Stomach (tissue), 9 donors: ENCODE measurements around the gene GAP43. TPM values are rescaled to one million over a fixed set of nuclear protein-coding genes. Genes with fewer than 3 reads are reported as not detected.

ENCODE experiments used
- DNase-seq, 2 donors: peaks; one replicate each; pipeline versions ENCODE4 v3.0.0 to v3.0.0-alpha.2; 2013 to 2019
- H3K27ac ChIP-seq, 5 donors: fragments of 200-600 bp in 4 of 5; sonication (generic) in 4 of 5; one replicate each; pipeline ENCODE4 v1.5.1; 2013 to 2019; ENCODE audit warnings: mild to moderate bottlenecking in 1 of 5, moderate library complexity in 1 of 5
- H3K27me3 ChIP-seq, 3 donors: fragments of 200-600 bp; sonication (generic); one replicate each; pipeline ENCODE4 v1.5.1; 2017 to 2019; ENCODE audit warnings: mixed run types in 1 of 3
- H3K36me3 ChIP-seq, 4 donors: fragments of 200-600 bp; sonication (generic); 1 replicate in 3 of 4; 2 replicates in 1 of 4; pipeline ENCODE4 v1.5.1; 2016 to 2019
- H3K4me1 ChIP-seq, 4 donors: fragments of 200-600 bp; sonication (generic); one replicate each; pipeline ENCODE4 v1.5.1; 2016 to 2019
- H3K4me3 ChIP-seq, 4 donors: fragments of 200-600 bp; sonication (generic) in 3 of 4; one replicate each; pipeline ENCODE4 v1.5.1; 2016 to 2019; ENCODE audit warnings: mild to moderate bottlenecking in 1 of 4
- H3K9me3 ChIP-seq, 4 donors: fragments of 200-600 bp; sonication (generic); one replicate each; pipeline ENCODE4 v1.5.1; 2016 to 2019
- EP300 ChIP-seq: sonication (generic); formaldehyde crosslinking; IDR thresholded peaks from one replicate; pipeline ENCODE4 v1.6.1; 2017; ENCODE audit warnings: antibody characterized with exemption
- POLR2A ChIP-seq, 4 donors: fragments of 450-650 bp; IDR thresholded peaks; one replicate each; pipeline ENCODE4 v1.6.1; 2016; ENCODE audit warnings: antibody characterized with exemption in 4 of 4, control low read depth in 2 of 4, mild to moderate bottlenecking in 1 of 4, moderate library complexity in 1 of 4
- POLR2AphosphoS5 ChIP-seq, 3 donors: sonication (generic); formaldehyde crosslinking; IDR thresholded peaks; one replicate each; pipeline ENCODE4 v1.6.1; 2016; ENCODE audit warnings: antibody characterized with exemption in 3 of 3
- WGBS, 5 donors: extraction: QIAGEN DNeasy Blood & Tissue Kit in 3 of 5; methylation state at CpG; one replicate each; pipeline versions ENCODE4 v1.1.5 to v1.1.7; 2013 to 2018; 5-methylcytosine and 5-hydroxymethylcytosine counted together
- intact Hi-C: fragments of 100-400 bp; cut with DNase I; formaldehyde crosslinking; loops from one replicate; pipeline ENCODE4 v1.15.1; 2023; ENCODE audit warnings: low total_unique reads
- polyA plus RNA-seq, 3 donors: library from polyadenylated mRNA; stranded (reverse); fragments of 200-250 nt; gene quantifications; one replicate each; pipeline ENCODE4 v1.2.3, GENCODE V29; 2013
- total RNA-seq, 5 donors: library from RNA; depleted of rRNA; stranded (reverse); fragments of >200 nt; gene quantifications; one replicate each; pipeline versions ENCODE4 v1.1.0 to v1.2.3, GENCODE V29; 2014 to 2016
- TF ChIP-seq, protein P1 (sequence below), 7 experiments: fragments of 450-650 bp in 4 of 7; fragments of 200-600 bp in 3 of 7; sonication (generic) in 3 of 7; IDR thresholded peaks; one replicate each; pipeline ENCODE4 v1.5.1; 2016 to 2019; ENCODE audit warnings: antibody characterized with exemption in 7 of 7, control low read depth in 2 of 7, mild to moderate bottlenecking in 1 of 7
- donor health status: healthy with polysubstance abuse.
- donor health status: Bipolar disorder and iron deficiency.
- donor health status: healthy.

GAP43 gene
- total and polyA plus RNA-seq, 8 donors: 1.00 to 4.8 (median 1.4) TPM; not detected in 2

DNA sequence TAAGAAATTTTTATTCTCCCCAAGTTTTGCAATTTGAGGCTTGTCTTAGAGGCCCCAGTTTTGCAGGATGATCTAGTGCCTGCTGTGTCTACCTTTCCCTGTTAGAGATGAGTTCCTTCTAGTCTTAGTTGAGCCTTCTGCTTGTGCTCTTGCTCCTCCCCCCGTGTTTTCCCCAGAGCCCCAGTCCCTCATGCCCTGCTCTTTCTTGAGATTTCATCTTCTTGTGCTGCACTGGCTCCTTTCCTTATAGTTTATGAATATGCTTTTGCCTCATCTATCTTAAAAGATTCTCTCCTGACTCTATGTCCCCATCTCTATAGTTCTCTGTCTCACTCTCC lies 4.7 kb downstream of the GAP43 start:
- DNase-seq: no peak
- no peaks in the 10 kb centered on the region for H3K9me3 ChIP-seq
- H3K4me1 ChIP-seq: peaks cover 0 to 18% (median 13%) of the 10 kb centered on the region in 4 donors
- no peak overlapping the region for H3K27ac ChIP-seq
- H3K36me3 ChIP-seq: no peaks in the 10 kb centered on the region
- TF ChIP-seq POLR2AphosphoS5 (IDR thresholded peaks at IDR 0.05) (no peak), POLR2A (IDR thresholded peaks at IDR 0.05) (no peak), EP300 (no peak)
- TF ChIP-seq, protein P1, sequence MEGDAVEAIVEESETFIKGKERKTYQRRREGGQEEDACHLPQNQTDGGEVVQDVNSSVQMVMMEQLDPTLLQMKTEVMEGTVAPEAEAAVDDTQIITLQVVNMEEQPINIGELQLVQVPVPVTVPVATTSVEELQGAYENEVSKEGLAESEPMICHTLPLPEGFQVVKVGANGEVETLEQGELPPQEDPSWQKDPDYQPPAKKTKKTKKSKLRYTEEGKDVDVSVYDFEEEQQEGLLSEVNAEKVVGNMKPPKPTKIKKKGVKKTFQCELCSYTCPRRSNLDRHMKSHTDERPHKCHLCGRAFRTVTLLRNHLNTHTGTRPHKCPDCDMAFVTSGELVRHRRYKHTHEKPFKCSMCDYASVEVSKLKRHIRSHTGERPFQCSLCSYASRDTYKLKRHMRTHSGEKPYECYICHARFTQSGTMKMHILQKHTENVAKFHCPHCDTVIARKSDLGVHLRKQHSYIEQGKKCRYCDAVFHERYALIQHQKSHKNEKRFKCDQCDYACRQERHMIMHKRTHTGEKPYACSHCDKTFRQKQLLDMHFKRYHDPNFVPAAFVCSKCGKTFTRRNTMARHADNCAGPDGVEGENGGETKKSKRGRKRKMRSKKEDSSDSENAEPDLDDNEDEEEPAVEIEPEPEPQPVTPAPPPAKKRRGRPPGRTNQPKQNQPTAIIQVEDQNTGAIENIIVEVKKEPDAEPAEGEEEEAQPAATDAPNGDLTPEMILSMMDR (IDR thresholded peaks at IDR 0.05): no peak
- intact Hi-C loops: no loop called here
- H3K4me3 ChIP-seq: no peak overlapping the region
- peaks cover 0 to 27% (median 25%) of the 10 kb centered on the region in 3 donors for H3K27me3 ChIP-seq
- 32 to 51% (median 47%) methylated on average over 1 of the region's 1 CpG for WGBS, 5 donors

DNA sequence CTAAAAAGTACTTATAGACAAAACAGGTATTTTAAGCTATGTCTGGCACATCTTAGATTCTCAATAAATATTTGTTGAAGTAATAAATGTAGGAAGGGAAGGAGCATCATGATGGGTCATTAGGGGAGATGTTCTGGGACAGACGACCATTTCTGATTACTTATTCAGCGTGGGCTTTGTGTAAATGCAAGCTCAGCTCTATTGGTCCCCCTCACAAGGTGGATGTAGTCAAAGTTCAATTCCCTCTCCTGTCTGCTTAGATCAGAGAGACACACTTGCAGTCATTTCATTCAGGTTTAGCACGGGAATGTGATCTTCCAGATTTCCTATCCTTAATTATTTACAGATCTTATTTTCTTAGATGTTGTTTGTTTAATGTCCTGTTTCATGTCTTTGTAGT lies 7.5 kb downstream of the GAP43 start:
- no peaks in the 10 kb centered on the region for H3K9me3 ChIP-seq
- no peak for TF ChIP-seq POLR2A (IDR thresholded peaks at IDR 0.05)
- TF ChIP-seq, protein P1 (IDR thresholded peaks at IDR 0.05): no peak
- no peak for DNase-seq
- H3K27me3 ChIP-seq: no peaks in the 10 kb centered on the region
- intact Hi-C loops: no loop called here
- H3K27ac ChIP-seq: no peak overlapping the region
- no peak overlapping the region for H3K4me3 ChIP-seq
- no peaks in the 10 kb centered on the region for H3K36me3 ChIP-seq
- H3K4me1 ChIP-seq: no peaks in the 10 kb centered on the region
- 65 to 78% (median 69%) methylated on average over 3 of the region's 3 CpGs for WGBS, 5 donors

DNA sequence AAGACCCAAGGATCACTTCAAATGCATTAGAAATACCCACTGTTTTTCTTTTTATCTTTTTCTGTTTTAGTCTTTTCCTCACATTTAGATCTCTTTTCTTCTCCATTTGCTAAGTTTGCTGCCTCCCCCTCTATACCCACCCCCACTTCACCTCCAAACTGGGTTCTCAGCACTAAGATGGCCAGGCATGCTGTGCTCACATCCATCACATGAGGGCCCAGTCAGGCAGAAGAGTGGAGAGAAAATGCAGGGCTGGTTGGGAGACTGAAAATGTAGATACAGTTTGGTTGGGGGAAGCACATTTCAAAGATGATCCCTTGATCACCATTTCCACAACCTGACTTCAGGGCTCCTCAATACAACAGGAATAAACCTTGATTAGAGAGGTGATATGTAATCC lies 8.7 kb downstream of the GAP43 start:
- Histone ChIP-seq H3K4me3 (no peak overlapping the region), H3K27me3 (no peaks in the 10 kb centered on the region), H3K27ac (no peak overlapping the region), H3K9me3 (no peaks in the 10 kb centered on the region), H3K4me1 (no peaks in the 10 kb centered on the region), H3K36me3 (no peaks in the 10 kb centered on the region)
- no peak for TF ChIP-seq POLR2A (IDR thresholded peaks at IDR 0.05)
- TF ChIP-seq EP300: no peak
- TF ChIP-seq, protein P1 (IDR thresholded peaks at IDR 0.05): no peak
- TF ChIP-seq POLR2AphosphoS5 (IDR thresholded peaks at IDR 0.05): no peak
- intact Hi-C loops: no loop called here
- no peak for DNase-seq

DNA sequence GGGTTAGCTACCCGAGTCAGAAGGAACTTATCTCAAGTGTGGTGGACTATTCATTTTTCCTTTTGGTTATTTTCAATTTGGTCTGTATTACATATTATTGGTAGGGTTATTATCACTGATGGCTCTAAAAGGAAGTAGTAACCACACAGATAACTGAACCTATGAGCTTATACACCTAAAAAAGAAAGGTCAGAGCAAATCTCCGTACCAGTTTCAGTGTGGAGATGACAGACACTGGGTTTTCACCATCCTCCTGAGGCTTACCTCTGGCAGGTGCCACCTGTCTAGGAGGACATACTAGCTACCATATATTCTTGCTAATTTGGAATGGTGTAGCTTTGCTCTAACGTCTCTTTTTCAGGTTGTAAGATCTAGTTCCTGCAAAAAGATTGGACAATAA lies 10.2 kb downstream of the GAP43 start:
- no peak overlapping the region for H3K4me3 ChIP-seq
- no peak for TF ChIP-seq POLR2A (IDR thresholded peaks at IDR 0.05)
- TF ChIP-seq, protein P1 (IDR thresholded peaks at IDR 0.05): no peak
- TF ChIP-seq POLR2AphosphoS5 (IDR thresholded peaks at IDR 0.05): no peak
- no peak for TF ChIP-seq EP300
- 83 to 90% (median 88%) methylated on average over 3 of the region's 3 CpGs for WGBS, 5 donors
- no peak for DNase-seq
- H3K27me3 ChIP-seq: no peaks in the 10 kb centered on the region
- no peaks in the 10 kb centered on the region for H3K4me1 ChIP-seq
- H3K27ac ChIP-seq: no peak overlapping the region
- no peaks in the 10 kb centered on the region for H3K36me3 ChIP-seq
- intact Hi-C loops: no loop called here
- no peaks in the 10 kb centered on the region for H3K9me3 ChIP-seq

DNA sequence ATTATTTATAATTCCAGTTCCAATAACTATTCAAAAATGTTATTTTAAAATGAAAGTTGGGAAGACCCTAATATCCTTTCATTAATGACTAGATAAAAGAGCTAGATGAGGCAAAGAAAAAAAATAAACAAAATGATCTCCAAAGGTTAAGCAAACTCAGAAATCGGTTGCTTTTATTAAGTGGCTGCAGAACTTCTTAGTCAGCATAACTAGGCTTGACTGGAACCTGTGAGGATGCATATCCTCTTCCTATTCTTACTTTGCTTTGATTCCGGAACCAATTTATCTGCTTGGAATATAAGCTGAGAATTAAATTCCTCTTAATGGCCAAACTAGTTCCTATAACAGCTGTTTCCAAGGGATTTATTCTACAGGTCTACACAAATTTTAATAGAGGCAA lies 10.7 kb downstream of the GAP43 start:
- intact Hi-C loops: no loop called here
- TF ChIP-seq, protein P1 (IDR thresholded peaks at IDR 0.05): no peak
- TF ChIP-seq POLR2A (IDR thresholded peaks at IDR 0.05) (no peak), EP300 (no peak), POLR2AphosphoS5 (IDR thresholded peaks at IDR 0.05) (no peak)
- no peaks in the 10 kb centered on the region for H3K27me3 ChIP-seq
- no peak overlapping the region for H3K27ac ChIP-seq
- no peaks in the 10 kb centered on the region for H3K36me3 ChIP-seq
- no peak for DNase-seq
- H3K9me3 ChIP-seq: no peaks in the 10 kb centered on the region
- no peak overlapping the region for H3K4me3 ChIP-seq
- WGBS, 5 donors: 78 to 84% (median 83%) methylated on average over 2 of the region's 2 CpGs
- no peaks in the 10 kb centered on the region for H3K4me1 ChIP-seq
